ENCODE measurements around the gene LRP6. TPM values are rescaled to one million over a fixed set of nuclear protein-coding genes. Genes with fewer than 3 reads are reported as not detected.

The LRP6 gene
- total RNA-seq, 2 donors from 2014 or later: 23.1 to 26.7 TPM

DNA sequence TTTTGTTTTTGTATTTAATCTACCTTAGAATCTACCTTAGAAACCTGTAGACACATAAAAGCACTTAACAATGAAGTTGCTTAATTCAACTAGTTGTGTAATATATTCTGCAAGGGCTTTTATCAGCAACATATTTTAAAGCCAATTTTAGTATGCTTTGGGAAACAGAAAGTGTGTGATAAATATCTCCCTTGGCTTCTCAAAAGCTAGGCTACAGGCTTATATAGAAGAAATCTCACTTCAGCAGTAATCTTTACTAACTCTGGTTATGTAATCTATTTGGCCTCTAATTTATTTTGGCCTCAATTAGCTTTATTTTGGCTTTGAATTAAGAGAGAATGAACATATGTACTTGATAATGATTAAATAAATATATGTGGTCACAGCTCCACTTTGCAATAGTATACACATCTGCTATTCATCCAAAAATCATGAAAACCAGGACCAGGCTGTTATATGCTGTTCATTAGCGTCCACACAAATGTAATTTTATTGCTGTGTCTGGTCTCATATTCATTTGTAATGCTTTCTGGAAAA lies 37.2 kb downstream of the LRP6 start:
- H3K27me3 ChIP-seq: no peaks in the 10 kb centered on the region
- H3K36me3 ChIP-seq (replicated peaks in 1 of 2; ENCODE audit: insufficient read depth in 1 of 2, low read depth in 2 of 2): no peaks in the 10 kb centered on the region
- peak overlapping the region in 2 of 4 donors; percentile 14 to 69 for H3K27ac ChIP-seq
- H3K9me3 ChIP-seq: no peaks in the 10 kb centered on the region
- ATAC-seq: peak; percentile 85
- intact Hi-C loops (cut with DNase I): no loop called here
- no peak overlapping the region for H3K4me3 ChIP-seq
- TF ChIP-seq, protein P1, sequence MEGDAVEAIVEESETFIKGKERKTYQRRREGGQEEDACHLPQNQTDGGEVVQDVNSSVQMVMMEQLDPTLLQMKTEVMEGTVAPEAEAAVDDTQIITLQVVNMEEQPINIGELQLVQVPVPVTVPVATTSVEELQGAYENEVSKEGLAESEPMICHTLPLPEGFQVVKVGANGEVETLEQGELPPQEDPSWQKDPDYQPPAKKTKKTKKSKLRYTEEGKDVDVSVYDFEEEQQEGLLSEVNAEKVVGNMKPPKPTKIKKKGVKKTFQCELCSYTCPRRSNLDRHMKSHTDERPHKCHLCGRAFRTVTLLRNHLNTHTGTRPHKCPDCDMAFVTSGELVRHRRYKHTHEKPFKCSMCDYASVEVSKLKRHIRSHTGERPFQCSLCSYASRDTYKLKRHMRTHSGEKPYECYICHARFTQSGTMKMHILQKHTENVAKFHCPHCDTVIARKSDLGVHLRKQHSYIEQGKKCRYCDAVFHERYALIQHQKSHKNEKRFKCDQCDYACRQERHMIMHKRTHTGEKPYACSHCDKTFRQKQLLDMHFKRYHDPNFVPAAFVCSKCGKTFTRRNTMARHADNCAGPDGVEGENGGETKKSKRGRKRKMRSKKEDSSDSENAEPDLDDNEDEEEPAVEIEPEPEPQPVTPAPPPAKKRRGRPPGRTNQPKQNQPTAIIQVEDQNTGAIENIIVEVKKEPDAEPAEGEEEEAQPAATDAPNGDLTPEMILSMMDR (IDR thresholded peaks at IDR 0.05): no peak
- no peak for TF ChIP-seq POLR2A (IDR thresholded peaks at IDR 0.05)
- H3K4me1 ChIP-seq: peaks cover 46% of the 10 kb centered on the region
- no peak for DNase-seq
- 27 to 46% methylated on average over 1 of the region's 1 CpG for WGBS, 2 donors

DNA sequence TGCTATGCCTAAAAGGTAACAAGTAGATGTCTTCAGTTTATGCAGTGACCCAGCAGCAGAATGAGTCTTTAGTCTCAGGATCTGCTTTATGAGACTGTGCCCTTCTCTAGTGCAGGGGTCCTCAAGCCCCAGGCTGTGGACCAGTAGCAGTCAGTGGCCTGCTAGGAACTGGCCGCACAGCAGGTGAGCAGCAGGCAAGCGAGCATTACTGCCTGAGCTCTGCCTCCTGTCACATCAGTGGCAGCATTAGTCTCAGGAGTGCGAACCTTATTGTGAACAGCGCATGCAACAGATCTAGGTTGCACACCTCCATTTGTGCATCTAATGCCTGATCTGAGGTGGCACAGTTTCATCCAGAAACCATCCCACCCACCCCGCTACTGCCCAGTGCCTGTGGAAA lies 38.4 kb downstream of the LRP6 start:
- Histone ChIP-seq H3K27me3 (no peaks in the 10 kb centered on the region), H3K9me3 (no peaks in the 10 kb centered on the region), H3K4me1 (peaks cover 46% of the 10 kb centered on the region), H3K4me3 (no peak overlapping the region), H3K36me3 (replicated peaks in 1 of 2; ENCODE audit: insufficient read depth in 1 of 2, low read depth in 2 of 2) (no peaks in the 10 kb centered on the region), H3K27ac (peak overlapping the region in 2 of 4 donors; percentile 32 to 69)
- 96 to 100% methylated on average over 5 of the region's 5 CpGs for WGBS, 2 donors
- intact Hi-C loops (cut with DNase I): no loop called here
- no peak for ATAC-seq
- DNase-seq: no peak
- no peak for TF ChIP-seq POLR2A (IDR thresholded peaks at IDR 0.05)
- TF ChIP-seq, protein P1 (IDR thresholded peaks at IDR 0.05): no peak

DNA sequence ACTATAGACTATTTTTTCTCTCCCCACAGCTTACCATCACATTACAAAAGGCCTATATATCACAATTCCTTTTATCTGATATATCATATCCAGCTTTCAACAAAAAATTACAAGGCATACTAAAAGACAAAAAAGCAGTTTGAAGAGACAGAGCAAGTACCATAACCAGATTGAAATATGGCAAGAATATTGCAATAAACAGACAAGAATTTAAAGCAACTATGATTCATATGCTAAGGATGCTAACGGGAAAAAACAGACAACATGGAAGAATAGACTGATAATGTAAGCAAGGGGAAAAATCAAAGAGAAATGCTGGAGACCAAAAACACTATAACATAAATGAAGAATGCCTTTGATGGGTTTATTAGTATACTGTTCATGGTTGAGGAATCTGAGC lies 40.7 kb downstream of the LRP6 start:
- Histone ChIP-seq H3K36me3 (replicated peaks in 1 of 2; ENCODE audit: insufficient read depth in 1 of 2, low read depth in 2 of 2) (no peaks in the 10 kb centered on the region), H3K4me1 (peaks cover 40% of the 10 kb centered on the region), H3K4me3 (no peak overlapping the region), H3K9me3 (no peaks in the 10 kb centered on the region), H3K27me3 (no peaks in the 10 kb centered on the region), H3K27ac (no peak overlapping the region)
- ATAC-seq (no peak), DNase-seq (no peak)
- TF ChIP-seq, protein P1 (IDR thresholded peaks at IDR 0.05): no peak
- TF ChIP-seq POLR2A (IDR thresholded peaks at IDR 0.05): no peak
- intact Hi-C loops (cut with DNase I): no loop called here
- 91 to 96% methylated on average over 1 of the region's 1 CpG for WGBS, 2 donors

DNA sequence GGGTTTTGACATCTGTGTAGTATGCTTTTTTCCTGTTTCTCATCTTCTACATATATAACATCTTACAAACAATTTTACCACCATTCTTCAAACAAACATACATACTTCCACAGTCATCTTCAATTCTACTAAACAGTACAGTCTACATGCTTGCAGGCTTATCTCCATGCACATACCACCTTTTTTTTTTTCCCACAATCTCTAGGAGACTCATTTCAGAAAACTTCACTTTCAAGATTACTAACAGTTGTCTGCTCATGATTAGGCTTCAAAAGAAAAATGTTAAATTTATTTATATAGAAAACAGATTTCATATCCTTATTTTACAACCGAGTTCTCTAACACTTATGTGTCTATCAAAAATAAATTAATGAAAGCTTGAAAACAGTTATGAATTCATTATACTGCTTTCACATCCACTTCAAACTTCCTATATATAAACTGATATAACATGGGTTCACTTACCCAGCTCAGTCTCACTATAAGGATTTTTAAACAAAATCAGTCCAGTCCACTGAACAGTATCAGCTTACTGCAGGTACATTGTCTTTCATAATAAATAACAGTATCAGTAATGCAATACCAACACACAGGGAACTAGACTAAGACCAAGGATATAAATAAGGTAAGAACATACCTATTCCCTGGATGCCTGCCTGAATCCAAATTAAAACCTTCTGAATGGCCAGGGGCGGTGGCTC lies 42.5 kb downstream of the LRP6 start:
- ATAC-seq (no peak), DNase-seq (no peak)

More for the DNA sequence above, 42.5 kb downstream of the LRP6 start:
- intact Hi-C loops (cut with DNase I): no loop called here
- H3K36me3 ChIP-seq (replicated peaks in 1 of 2; ENCODE audit: insufficient read depth in 1 of 2, low read depth in 2 of 2): no peaks in the 10 kb centered on the region
- 67 to 78% methylated on average over 2 of the region's 2 CpGs for WGBS, 2 donors
- no peak for TF ChIP-seq POLR2A (IDR thresholded peaks at IDR 0.05)
- TF ChIP-seq, protein P1 (IDR thresholded peaks at IDR 0.05): no peak
- peaks cover 34% of the 10 kb centered on the region for H3K4me1 ChIP-seq
- H3K4me3 ChIP-seq: no peak overlapping the region
- no peak overlapping the region for H3K27ac ChIP-seq
- H3K9me3 ChIP-seq: no peaks in the 10 kb centered on the region
- no peaks in the 10 kb centered on the region for H3K27me3 ChIP-seq
